ENCODE results near the gene MCAM. TPM values are rescaled to one million over a fixed set of nuclear protein-coding genes. Genes with fewer than 3 reads are reported as not detected.
A peak's percentile ranks its signal among the peaks of the same experiment; 100 is the strongest.

The MCAM gene
- total and polyA plus RNA-seq, 7 donors, result 15.4 to 71.1 (median 27.4) TPM

- intact Hi-C loops (cut with DNase I), result loop anchor here in 1 of 2 donors (2.0 kb wide), 1 partner anchor 36 kb away; no protein-coding TSS in a partner anchor
- TF ChIP-seq CTCF (IDR thresholded peaks at IDR 0.05), result no peak
These were observed 17.4 kb upstream of the MCAM start, which contains the start of gene RNF26 for GRCh38 chr11:119334174-119334930. Gene RNF26, plus strand, starts transcription at chr11:119334527. Its CDS starts 596 bp downstream, at chr11:119335123.

GRCh38 chr11:119332111-119332765, 15.3 kb upstream of the MCAM start:
- H3K36me3 ChIP-seq (ENCODE audit: insufficient read depth in 1 of 2, low read depth in 1 of 2), result peaks cover 0 to 11% of the 10 kb centered on the region in 2 donors
- 72 to 75% (median 73%) methylated on average over 4 of the region's 4 CpGs for WGBS, 3 donors
- H3K27me3 ChIP-seq (ENCODE audit: insufficient read depth in 3 of 3, low read length in 2 of 3), result no peaks in the 10 kb centered on the region
- DNase-seq (no peak), ATAC-seq (no peak)
- H3K27ac ChIP-seq, result no peak overlapping the region
- H3K9me3 ChIP-seq, result no peaks in the 10 kb centered on the region
- H3K4me1 ChIP-seq, result peaks cover 21% of the 10 kb centered on the region
- intact Hi-C loops (cut with DNase I), result no loop called here
- no peak for TF ChIP-seq CTCF (IDR thresholded peaks at IDR 0.05)
- no peak overlapping the region for H3K4me3 ChIP-seq

More at GRCh38 chr11:119334174-119334930, 17.4 kb upstream of the MCAM start, which contains the start of gene RNF26:
- Histone ChIP-seq H3K27me3 (ENCODE audit: insufficient read depth in 3 of 3, low read length in 2 of 3) (no peaks in the 10 kb centered on the region), H3K4me3 (peak within 1 kb of the TSS; percentile 94), H3K27ac (peak within 1 kb of the TSS; percentile 95), H3K4me1 (peaks cover 41% of the 10 kb centered on the region), H3K36me3 (ENCODE audit: insufficient read depth in 1 of 2, low read depth in 1 of 2) (peaks cover 0 to 11% of the 10 kb centered on the region in 2 donors), H3K9me3 (no peaks in the 10 kb centered on the region)
- ATAC-seq, result peak; percentile 90 to 94 (median 90)
- DNase-seq, result peak; percentile 91 to 96
- 0% methylated on average over 41 to 54 of the region's 54 CpGs for WGBS, 3 donors

GRCh38 chr11:119330237-119330636, 13.3 kb upstream of the MCAM start:
- H3K9me3 ChIP-seq, result no peaks in the 10 kb centered on the region
- no peaks in the 10 kb centered on the region for H3K36me3 ChIP-seq (ENCODE audit: insufficient read depth in 1 of 2, low read depth in 1 of 2)
- WGBS, 3 donors, result 46 to 57% (median 50%) methylated on average over 1 of the region's 1 CpG
- TF ChIP-seq CTCF (IDR thresholded peaks at IDR 0.05), result no peak
- no peaks in the 10 kb centered on the region for H3K27me3 ChIP-seq (ENCODE audit: insufficient read depth in 3 of 3, low read length in 2 of 3)
- ATAC-seq, result no peak
- peaks cover under 1% of the 10 kb centered on the region for H3K4me1 ChIP-seq
- no peak overlapping the region for H3K4me3 ChIP-seq
- intact Hi-C loops (cut with DNase I), result no loop called here
- no peak overlapping the region for H3K27ac ChIP-seq
- DNase-seq, result no peak

GRCh38 chr11:119329320-119329719, 12.4 kb upstream of the MCAM start:
- Histone ChIP-seq H3K36me3 (ENCODE audit: insufficient read depth in 1 of 2, low read depth in 1 of 2) (no peaks in the 10 kb centered on the region), H3K27ac (no peak overlapping the region), H3K4me1 (no peaks in the 10 kb centered on the region), H3K9me3 (no peaks in the 10 kb centered on the region), H3K4me3 (no peak overlapping the region), H3K27me3 (ENCODE audit: insufficient read depth in 3 of 3, low read length in 2 of 3) (no peaks in the 10 kb centered on the region)
- no peak for DNase-seq
- 67 to 80% (median 76%) methylated on average over 2 of the region's 2 CpGs for WGBS, 3 donors
- no peak for TF ChIP-seq CTCF (IDR thresholded peaks at IDR 0.05)
- intact Hi-C loops (cut with DNase I), result loop anchor here in 1 of 2 donors (10.0 kb wide), 1 partner anchor 185 kb away; the partner anchor contains the start of gene ABCG4
- no peak for ATAC-seq

All from psoas muscle (tissue), 8 donors.